Endothelial cell of umbilical vein (primary cell): ENCODE measurements around the gene DPP10. TPM values are rescaled to one million over a fixed set of nuclear protein-coding genes. Genes with fewer than 3 reads are reported as not detected.

Source experiments
- BruUV-seq: library from RNA; stranded (reverse); fragments of 400-500 nt; replicated peaks from 2 replicates; lab custom pipeline; 2021; lab: Mats Ljungman, UMichigan
- CTCF ChIA-PET: fragments of 300-600, 350-600 bp; sonication (Branson Sonifier 250); formaldehyde crosslinking; loops from one replicate; lab custom pipeline; 2021; ENCODE audit warnings: antibody characterized with exemption, inconsistent platforms; lab: Charles Lee
- POLR2A ChIA-PET: fragments of 300-600, 350-600 bp; sonication (Branson Sonifier 250); formaldehyde crosslinking; loops from one replicate; lab custom pipeline; 2021; ENCODE audit warnings: antibody characterized with exemption, inconsistent platforms; lab: Charles Lee
- DNase-seq: peaks from one replicate; pipeline ENCODE4 v3.0.0-alpha.2; 2011; ENCODE audit warnings: low read depth, low spot score
- FAIRE-seq: peaks from 2 replicates; lab custom pipeline; 2011; peaks lifted over from hg19 to GRCh38; lab: Jason Lieb, UNC
- H2AFZ ChIP-seq: 2 replicates; pipeline ENCODE4 v1.6.0; 2012; ENCODE audit warnings: low read depth, low read length, control low read depth, inconsistent platforms
- H3K27ac ChIP-seq: 2 replicates; pipeline ENCODE4 v1.5.1; 2011; ENCODE audit warnings: low read depth, mild to moderate bottlenecking, control low read depth, low read length, moderate library complexity; ENCODE audit not compliant: insufficient read depth
- H3K27me3 ChIP-seq, 2 experiments: 2 replicates each; pipeline versions ENCODE4 v1.6.0 to v1.6.1; 2011; ENCODE audit warnings: low read length in 2 of 2, mixed read lengths in 1 of 2; ENCODE audit not compliant: control insufficient read depth in 2 of 2, insufficient read depth in 2 of 2
- H3K36me3 ChIP-seq, 2 experiments: 2 replicates in 1 of 2; 3 replicates in 1 of 2; pipeline ENCODE4 v1.5.1; 2011; ENCODE audit warnings: low read length in 2 of 2, mild to moderate bottlenecking in 1 of 2, moderate library complexity in 1 of 2; ENCODE audit not compliant: control insufficient read depth in 2 of 2, insufficient read depth in 2 of 2; ENCODE audit errors: extremely low read depth in 1 of 2
- H3K4me1 ChIP-seq: 3 replicates; pipeline ENCODE4 v1.5.1; 2011; ENCODE audit warnings: mild to moderate bottlenecking, low read length; ENCODE audit not compliant: control insufficient read depth, insufficient read depth; ENCODE audit errors: extremely low read depth
- H3K4me2 ChIP-seq: 2 replicates; pipeline ENCODE4 v1.6.1; 2011; ENCODE audit warnings: low read length, control low read depth, mixed read lengths; ENCODE audit not compliant: insufficient read depth
- H3K4me3 ChIP-seq, 3 experiments: fragments of 200-600 bp in 1 of 3; sonication (generic), shearing (Covaris generic) in 1 of 3; replicated peaks in 1 of 3; 2 replicates each; pipeline ENCODE4 v1.5.1; 2011 to 2016; ENCODE audit warnings: control low read depth in 3 of 3, low read length in 3 of 3, mild to moderate bottlenecking in 2 of 3, inconsistent platforms in 1 of 3, low read depth in 1 of 3, moderate library complexity in 1 of 3; ENCODE audit not compliant: insufficient read depth in 1 of 3
- H3K79me2 ChIP-seq: 2 replicates; pipeline ENCODE4 v1.6.0; 2012; ENCODE audit warnings: low read length, inconsistent platforms; ENCODE audit not compliant: control insufficient read depth, insufficient read depth
- H3K9ac ChIP-seq: replicated peaks from 2 replicates; pipeline ENCODE3; 2011; ENCODE audit warnings: low read length, control low read depth; ENCODE audit not compliant: insufficient read depth; ENCODE audit errors: extremely low read depth
- H3K9me1 ChIP-seq: replicated peaks from 3 replicates; pipeline ENCODE4 v1.6.0; 2011; ENCODE audit warnings: mild to moderate bottlenecking, low read length; ENCODE audit not compliant: control insufficient read depth, insufficient read depth; ENCODE audit errors: extremely low read depth
- H3K9me3 ChIP-seq: replicated peaks from 2 replicates; pipeline ENCODE4 v1.5.1; 2012; ENCODE audit warnings: low read length, inconsistent platforms; ENCODE audit not compliant: control insufficient read depth, insufficient read depth
- H4K20me1 ChIP-seq: replicated peaks from 2 replicates; pipeline ENCODE3; 2011; ENCODE audit warnings: mild to moderate bottlenecking, low read length; ENCODE audit not compliant: control insufficient read depth, insufficient read depth; ENCODE audit errors: extremely low read depth
- EZH2 ChIP-seq: IDR thresholded peaks from 2 replicates; pipeline ENCODE4 v1.6.1; 2012; ENCODE audit warnings: borderline replicate concordance, low read depth, mild to moderate bottlenecking, moderate library complexity, low read length, inconsistent platforms; ENCODE audit not compliant: severe bottlenecking
- FOS ChIP-seq: IDR thresholded peaks from 2 replicates; pipeline ENCODE4 v1.6.1; 2011; ENCODE audit warnings: mild to moderate bottlenecking, low read length, moderate library complexity, borderline replicate concordance; ENCODE audit not compliant: insufficient read depth
- GATA2 ChIP-seq: IDR thresholded peaks from 2 replicates; pipeline ENCODE4 v1.7.0; 2011; ENCODE audit warnings: low read depth, mild to moderate bottlenecking, moderate library complexity, mixed read lengths, low read length; ENCODE audit not compliant: insufficient read length, insufficient read depth
- JUN ChIP-seq: IDR thresholded peaks from 2 replicates; pipeline ENCODE4 v1.6.1; 2011; ENCODE audit warnings: borderline replicate concordance, low read depth; ENCODE audit not compliant: insufficient read length, insufficient read depth
- MYC ChIP-seq: IDR thresholded peaks from one replicate; pipeline ENCODE4 v1.6.1; 2011; ENCODE audit warnings: mild to moderate bottlenecking, low read depth, low read length
- POLR2A ChIP-seq: IDR thresholded peaks from 2 replicates; pipeline ENCODE4 v1.6.1; 2012; ENCODE audit warnings: low read depth, mild to moderate bottlenecking, control low read depth, low read length
- POLR2AphosphoS5 ChIP-seq: IDR thresholded peaks from 2 replicates; pipeline ENCODE4 v1.6.1; 2012; ENCODE audit warnings: low read depth, mild to moderate bottlenecking, control low read depth, low read length, moderate library complexity; ENCODE audit not compliant: insufficient read depth
- dilution Hi-C: fragments of 300-500 bp; cut with MboI; formaldehyde crosslinking; loops from one replicate; pipeline ENCODE4 v1.15.0; 2019; ENCODE audit warnings: low sequenced_read_pairs; ENCODE audit not compliant: extremely low pct_ligation_motif_present
- intact Hi-C: fragments of 100-400 bp; cut with micrococcal nuclease; formaldehyde crosslinking; loops from one replicate; pipeline ENCODE4 v1.10.0; 2022
- polyA plus RNA-seq, 4 experiments: library from polyadenylated mRNA; depleted of rRNA in 3 of 4; stranded (reverse) in 3 of 4; unstranded in 1 of 4; fragments of >200 nt; gene quantifications; 2 replicates each; pipeline versions ENCODE4 v1.2.1 to v1.2.3, GENCODE V29; 2011 to 2012; ENCODE audit warnings: missing spikeins in 1 of 4
- total RNA-seq: library from RNA; stranded (reverse); gene quantifications from 2 replicates; pipeline ENCODE4 v1.2.3, GENCODE V29; 2021
- TF ChIP-seq, protein P1 (sequence below): IDR thresholded peaks from 2 replicates; pipeline ENCODE4 v1.6.1; 2011; ENCODE audit not compliant: insufficient read depth, insufficient read length
- TF ChIP-seq, protein P2 (sequence below), 2 donors: IDR thresholded peaks; 1 replicate in 1 of 2; 2 replicates in 1 of 2; pipeline ENCODE4 v1.5.1; 2011; ENCODE audit warnings: low read length in 2 of 2, mild to moderate bottlenecking in 2 of 2, moderate library complexity in 2 of 2, control low read depth in 1 of 2, inconsistent platforms in 1 of 2, low read depth in 1 of 2; ENCODE audit not compliant: insufficient read depth in 1 of 2; ENCODE audit errors: extremely low read depth in 1 of 2

The DPP10 gene
- total and polyA plus RNA-seq, 2 donors (not counting 3 experiments of a cell fraction or from before 2014, with no cell fraction given): not detected

DNA sequence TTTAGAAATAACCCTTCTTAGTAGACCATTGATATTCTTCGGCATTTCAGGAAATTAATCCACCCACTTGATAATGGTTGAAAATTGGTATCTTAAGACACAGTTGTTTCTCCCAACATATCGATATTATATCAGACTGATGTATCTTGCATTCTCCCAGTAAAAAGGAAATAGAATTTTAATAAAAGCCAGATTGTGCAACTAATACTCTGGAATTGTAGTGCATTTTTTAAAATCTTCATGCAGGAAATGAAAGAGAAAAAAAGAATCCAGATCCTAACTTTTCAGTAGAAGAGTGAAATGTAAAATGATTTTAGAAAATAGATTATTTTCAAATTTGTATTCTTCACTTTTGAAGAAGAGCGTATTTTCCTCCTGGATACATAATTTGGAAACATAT, 1168.4 kb downstream of the DPP10 start:
- no peak overlapping the region for H2AFZ ChIP-seq
- no peak overlapping the region for H3K4me2 ChIP-seq
- H3K79me2 ChIP-seq: no peaks in the 10 kb centered on the region
- intact Hi-C loops: no loop called here
- no peaks in the 10 kb centered on the region for H3K9me3 ChIP-seq
- H3K36me3 ChIP-seq: no peaks in the 10 kb centered on the region
- no peaks in the 10 kb centered on the region for H3K27me3 ChIP-seq
- no peak overlapping the region for H3K27ac ChIP-seq
- H3K4me3 ChIP-seq: no peak overlapping the region
- TF ChIP-seq GATA2 (no peak), MYC (no peak), EZH2 (no peak), POLR2AphosphoS5 (no peak), FOS (no peak), POLR2A (no peak), JUN (no peak)
- TF ChIP-seq, protein P1, sequence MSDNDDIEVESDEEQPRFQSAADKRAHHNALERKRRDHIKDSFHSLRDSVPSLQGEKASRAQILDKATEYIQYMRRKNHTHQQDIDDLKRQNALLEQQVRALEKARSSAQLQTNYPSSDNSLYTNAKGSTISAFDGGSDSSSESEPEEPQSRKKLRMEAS: no peak
- TF ChIP-seq, protein P2, sequence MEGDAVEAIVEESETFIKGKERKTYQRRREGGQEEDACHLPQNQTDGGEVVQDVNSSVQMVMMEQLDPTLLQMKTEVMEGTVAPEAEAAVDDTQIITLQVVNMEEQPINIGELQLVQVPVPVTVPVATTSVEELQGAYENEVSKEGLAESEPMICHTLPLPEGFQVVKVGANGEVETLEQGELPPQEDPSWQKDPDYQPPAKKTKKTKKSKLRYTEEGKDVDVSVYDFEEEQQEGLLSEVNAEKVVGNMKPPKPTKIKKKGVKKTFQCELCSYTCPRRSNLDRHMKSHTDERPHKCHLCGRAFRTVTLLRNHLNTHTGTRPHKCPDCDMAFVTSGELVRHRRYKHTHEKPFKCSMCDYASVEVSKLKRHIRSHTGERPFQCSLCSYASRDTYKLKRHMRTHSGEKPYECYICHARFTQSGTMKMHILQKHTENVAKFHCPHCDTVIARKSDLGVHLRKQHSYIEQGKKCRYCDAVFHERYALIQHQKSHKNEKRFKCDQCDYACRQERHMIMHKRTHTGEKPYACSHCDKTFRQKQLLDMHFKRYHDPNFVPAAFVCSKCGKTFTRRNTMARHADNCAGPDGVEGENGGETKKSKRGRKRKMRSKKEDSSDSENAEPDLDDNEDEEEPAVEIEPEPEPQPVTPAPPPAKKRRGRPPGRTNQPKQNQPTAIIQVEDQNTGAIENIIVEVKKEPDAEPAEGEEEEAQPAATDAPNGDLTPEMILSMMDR (IDR thresholded peaks at IDR 0.05; ENCODE audit: extremely low read depth in 1 of 2, insufficient read depth in 1 of 2, low read depth in 1 of 2, low read length in 2 of 2): no peak
- no peaks in the 10 kb centered on the region for H3K4me1 ChIP-seq
- no peak for DNase-seq
- ChIA-PET POLR2A (no interaction called here), CTCF (no interaction called here)
- BruUV-seq: no TSS peak
- FAIRE-seq: no peak
- dilution Hi-C loops: no loop called here
- H3K9ac ChIP-seq: no peak overlapping the region
- H3K9me1 ChIP-seq: no peaks in the 10 kb centered on the region
- no peaks in the 10 kb centered on the region for H4K20me1 ChIP-seq
